HepG2 (cell line): Measurements from ENCODE around the gene KAT2A. TPM values are rescaled to one million over a fixed set of nuclear protein-coding genes. Genes with fewer than 3 reads are reported as not detected.

Source experiments
- AGO1 ChIP-seq: fragments of 200-400 bp; formaldehyde crosslinking; IDR thresholded peaks from 2 replicates; pipeline ENCODE4 v1.6.1; 2017; ENCODE audit warnings: mild to moderate bottlenecking, low read depth, low read length, moderate library complexity; ENCODE audit not compliant: poor library complexity, severe bottlenecking
- ARNT2 ChIP-seq: sonication (generic); formaldehyde crosslinking; IDR thresholded peaks from 2 replicates; pipeline ENCODE4 v1.8.0; 2022; ENCODE audit warnings: mild to moderate bottlenecking, low read depth, missing genetic modification reagents, moderate library complexity
- ELF3 ChIP-seq: IDR thresholded peaks from 2 replicates; pipeline ENCODE4 v1.6.1; 2016; ENCODE audit warnings: missing genetic modification reagents, missing compliant biosample characterization
- HNRNPK ChIP-seq: fragments of 200-400 bp; formaldehyde crosslinking; IDR thresholded peaks from 2 replicates; pipeline ENCODE4 v1.6.1; 2018; ENCODE audit warnings: low read length, low read depth, moderate library complexity, mild to moderate bottlenecking; ENCODE audit not compliant: poor library complexity, severe bottlenecking
- IRF2 ChIP-seq: IDR thresholded peaks from 2 replicates; pipeline ENCODE4 v1.6.1; 2018; ENCODE audit warnings: missing genetic modification reagents, missing compliant biosample characterization
- KLF9 ChIP-seq: IDR thresholded peaks from 2 replicates; pipeline ENCODE4 v1.6.1; 2016; ENCODE audit warnings: low read depth
- SALL1 ChIP-seq: sonication (generic); formaldehyde crosslinking; IDR thresholded peaks from 2 replicates; pipeline ENCODE4 v1.8.0; 2022; ENCODE audit warnings: mild to moderate bottlenecking, missing genetic modification reagents
- SMC3 ChIP-seq: IDR thresholded peaks from 2 replicates; pipeline ENCODE4 v1.6.1; 2011; ENCODE audit warnings: low read length, improper control_type of control experiment
- SUZ12 ChIP-seq: fragments of 150-350 bp; IDR thresholded peaks from 2 replicates; pipeline ENCODE4 v1.6.1; 2014; ENCODE audit warnings: low read depth, low read length
- ZC3H4 ChIP-seq: sonication (generic); formaldehyde crosslinking; IDR thresholded peaks from 2 replicates; pipeline ENCODE4 v1.4.0; 2020; ENCODE audit warnings: missing genetic modification reagents, borderline replicate concordance
- ZNF274 ChIP-seq: sonication (generic); formaldehyde crosslinking; IDR thresholded peaks from 2 replicates; pipeline ENCODE4 v1.5.1; 2020; ENCODE audit warnings: mild to moderate bottlenecking, missing genetic modification reagents
- ZNF331 ChIP-seq: sonication (generic); formaldehyde crosslinking; IDR thresholded peaks from 2 replicates; pipeline ENCODE4 v1.4.0; 2020; ENCODE audit warnings: missing genetic modification reagents
- ZNF335 ChIP-seq: sonication (generic); formaldehyde crosslinking; IDR thresholded peaks from 2 replicates; pipeline ENCODE4 v1.4.0; 2020; ENCODE audit warnings: missing genetic modification reagents
- ZNF496 ChIP-seq: sonication (generic); formaldehyde crosslinking; IDR thresholded peaks from 2 replicates; pipeline ENCODE4 v1.8.1; 2023; ENCODE audit warnings: mild to moderate bottlenecking, moderate library complexity, missing genetic modification reagents; ENCODE audit not compliant: insufficient replicate concordance
- ZNF713 ChIP-seq: sonication (generic); formaldehyde crosslinking; IDR thresholded peaks from 2 replicates; pipeline ENCODE4 v1.4.0; 2020; ENCODE audit warnings: mild to moderate bottlenecking, missing genetic modification reagents
- ZNF788 ChIP-seq: sonication (generic); formaldehyde crosslinking; IDR thresholded peaks from 2 replicates; pipeline ENCODE4 v1.5.0; 2020; ENCODE audit warnings: mild to moderate bottlenecking, missing genetic modification reagents, borderline replicate concordance
- ZNF891 ChIP-seq: sonication (generic); formaldehyde crosslinking; IDR thresholded peaks from 2 replicates; pipeline ENCODE4 v1.5.0; 2020; ENCODE audit warnings: mild to moderate bottlenecking, missing genetic modification reagents
- polyA plus RNA-seq, 8 experiments: library from polyadenylated mRNA; depleted of rRNA in 3 of 8; stranded (reverse) in 7 of 8; unstranded in 1 of 8; fragments of >200 nt; fragmentation: Illumina TruSeq in 4 of 8; extraction: Trizol in 4 of 8; gene quantifications; 2 replicates each; pipeline versions ENCODE4 v1.2.1 to v1.2.3, GENCODE V29; 2011 to 2016; ENCODE audit warnings: low read depth in 4 of 8, missing spikeins in 1 of 8, mixed read lengths in 1 of 8; ENCODE audit not compliant: insufficient read depth in 1 of 8
- total RNA-seq, 5 experiments: library from RNA; depleted of rRNA; stranded (reverse); fragments of >200 nt; fragmentation: Illumina TruSeq; extraction: Trizol; gene quantifications; 2 replicates each; pipeline ENCODE4 v1.2.3, GENCODE V29; 2016; ENCODE audit warnings: low read depth in 1 of 5
- TF ChIP-seq, protein P1 (sequence below): sonication (generic); formaldehyde crosslinking; IDR thresholded peaks from 2 replicates; pipeline ENCODE4 v1.5.0; 2020; ENCODE audit warnings: mild to moderate bottlenecking, missing genetic modification reagents
- TF ChIP-seq, protein P2 (sequence below): IDR thresholded peaks from 2 replicates; pipeline ENCODE4 v1.6.1; 2016; ENCODE audit warnings: mild to moderate bottlenecking
- TF ChIP-seq, protein P3 (sequence below): sonication (generic); formaldehyde crosslinking; IDR thresholded peaks from 2 replicates; pipeline ENCODE4 v1.4.0; 2020; ENCODE audit warnings: missing genetic modification reagents; ENCODE audit errors: not compliant biosample characterization
- TF ChIP-seq, protein P4 (sequence below): sonication (generic); formaldehyde crosslinking; IDR thresholded peaks from 2 replicates; pipeline ENCODE4 v1.4.0; 2020; ENCODE audit warnings: mild to moderate bottlenecking, missing genetic modification reagents
- TF ChIP-seq, protein P5 (sequence below): sonication (generic); formaldehyde crosslinking; IDR thresholded peaks from 2 replicates; pipeline ENCODE4 v1.5.0; 2020; ENCODE audit warnings: missing genetic modification reagents

Gene KAT2A
- total and polyA plus RNA-seq, 2 of the 13 experiments (the other 11 are each of a cell fraction or from before 2014, with no cell fraction given) = 29.1 to 90.4 TPM

DNA sequence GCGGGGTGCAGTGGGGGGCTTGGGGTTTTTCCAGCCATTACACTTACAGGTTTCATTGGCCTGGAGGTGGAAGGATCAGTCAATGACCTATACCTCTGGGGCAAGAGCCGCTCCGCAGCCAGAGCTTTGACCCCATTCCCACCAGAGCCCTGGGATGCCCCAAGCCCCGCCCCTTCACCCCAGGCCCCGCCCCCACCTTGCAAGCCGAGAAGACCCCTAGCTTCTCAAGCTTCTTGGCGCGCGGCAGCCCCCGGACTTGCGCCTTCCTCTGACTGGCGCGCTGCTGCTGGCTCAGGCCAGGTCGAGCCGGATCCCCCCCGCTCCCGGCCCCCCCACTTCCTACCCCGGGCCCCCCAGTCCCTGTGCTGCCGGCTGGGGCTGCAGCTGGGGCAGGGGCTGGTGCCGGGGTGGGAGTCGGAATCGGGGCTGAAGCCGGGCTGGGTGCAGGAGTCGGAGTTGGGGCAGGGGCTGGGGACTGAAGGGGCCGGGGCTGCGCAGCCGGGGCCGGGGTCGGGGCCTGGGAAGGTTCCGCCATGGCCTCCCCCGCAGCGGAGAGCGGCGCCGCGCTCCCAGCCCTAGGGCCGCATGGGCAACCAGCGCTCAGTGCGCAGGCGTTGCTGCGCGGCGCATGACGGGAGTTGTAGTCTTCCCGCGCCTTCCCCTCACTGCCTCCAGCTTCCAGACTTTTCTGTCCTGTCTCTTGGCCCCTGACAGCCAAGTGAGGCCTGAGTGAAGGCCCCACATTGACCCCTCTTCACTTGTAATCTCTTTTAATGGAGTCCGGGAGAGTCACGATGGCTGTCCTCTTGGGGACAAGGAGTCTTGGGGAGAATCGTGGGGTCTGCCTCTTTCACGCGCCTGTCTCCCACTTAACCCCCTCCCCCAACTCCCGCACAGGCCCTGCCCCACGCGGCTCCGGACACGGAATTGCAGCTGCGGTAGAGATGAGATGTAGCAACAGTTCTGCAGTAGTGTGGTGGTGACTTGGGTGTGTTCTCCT lies at the start of gene KAT2A (continued):
- TF ChIP-seq, protein P1, sequence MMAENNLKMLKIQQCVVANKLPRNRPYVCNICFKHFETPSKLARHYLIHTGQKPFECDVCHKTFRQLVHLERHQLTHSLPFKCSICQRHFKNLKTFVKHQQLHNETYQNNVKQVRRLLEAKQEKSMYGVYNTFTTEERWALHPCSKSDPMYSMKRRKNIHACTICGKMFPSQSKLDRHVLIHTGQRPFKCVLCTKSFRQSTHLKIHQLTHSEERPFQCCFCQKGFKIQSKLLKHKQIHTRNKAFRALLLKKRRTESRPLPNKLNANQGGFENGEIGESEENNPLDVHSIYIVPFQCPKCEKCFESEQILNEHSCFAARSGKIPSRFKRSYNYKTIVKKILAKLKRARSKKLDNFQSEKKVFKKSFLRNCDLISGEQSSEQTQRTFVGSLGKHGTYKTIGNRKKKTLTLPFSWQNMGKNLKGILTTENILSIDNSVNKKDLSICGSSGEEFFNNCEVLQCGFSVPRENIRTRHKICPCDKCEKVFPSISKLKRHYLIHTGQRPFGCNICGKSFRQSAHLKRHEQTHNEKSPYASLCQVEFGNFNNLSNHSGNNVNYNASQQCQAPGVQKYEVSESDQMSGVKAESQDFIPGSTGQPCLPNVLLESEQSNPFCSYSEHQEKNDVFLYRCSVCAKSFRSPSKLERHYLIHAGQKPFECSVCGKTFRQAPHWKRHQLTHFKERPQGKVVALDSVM = no peak
- peak; percentile 46; the same call in 1 of the 2 replicates for TF ChIP-seq ZNF331 (CRISPR knock-in tag)
- TF ChIP-seq ZNF713 (CRISPR knock-in tag) = 0 out of 2 replicates have a peak, but pooled peaks have one; percentile 32
- 0 out of 2 replicates have a peak, but pooled peaks have one; percentile 36 for TF ChIP-seq ZNF335
- TF ChIP-seq KLF9 (CRISPR knock-in tag) = peak; percentile 28; the same call in 1 of the 2 replicates
- TF ChIP-seq SMC3 = no peak
- TF ChIP-seq ELF3 (CRISPR knock-in tag) = peak; percentile 29; the same call in 1 of the 2 replicates
- TF ChIP-seq, protein P2, sequence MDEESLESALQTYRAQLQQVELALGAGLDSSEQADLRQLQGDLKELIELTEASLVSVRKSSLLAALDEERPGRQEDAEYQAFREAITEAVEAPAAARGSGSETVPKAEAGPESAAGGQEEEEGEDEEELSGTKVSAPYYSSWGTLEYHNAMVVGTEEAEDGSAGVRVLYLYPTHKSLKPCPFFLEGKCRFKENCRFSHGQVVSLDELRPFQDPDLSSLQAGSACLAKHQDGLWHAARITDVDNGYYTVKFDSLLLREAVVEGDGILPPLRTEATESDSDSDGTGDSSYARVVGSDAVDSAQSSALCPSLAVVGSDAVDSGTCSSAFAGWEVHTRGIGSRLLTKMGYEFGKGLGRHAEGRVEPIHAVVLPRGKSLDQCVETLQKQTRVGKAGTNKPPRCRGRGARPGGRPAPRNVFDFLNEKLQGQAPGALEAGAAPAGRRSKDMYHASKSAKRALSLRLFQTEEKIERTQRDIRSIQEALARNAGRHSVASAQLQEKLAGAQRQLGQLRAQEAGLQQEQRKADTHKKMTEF = peak; percentile 55; the same call in 1 of the 2 replicates
- TF ChIP-seq, protein P3, sequence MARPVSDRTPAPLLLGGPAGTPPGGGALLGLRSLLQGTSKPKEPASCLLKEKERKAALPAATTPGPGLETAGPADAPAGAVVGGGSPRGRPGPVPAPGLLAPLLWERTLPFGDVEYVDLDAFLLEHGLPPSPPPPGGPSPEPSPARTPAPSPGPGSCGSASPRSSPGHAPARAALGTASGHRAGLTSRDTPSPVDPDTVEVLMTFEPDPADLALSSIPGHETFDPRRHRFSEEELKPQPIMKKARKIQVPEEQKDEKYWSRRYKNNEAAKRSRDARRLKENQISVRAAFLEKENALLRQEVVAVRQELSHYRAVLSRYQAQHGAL (CRISPR knock-in tag) = no peak
- TF ChIP-seq SALL1 (CRISPR knock-in tag) = peak; percentile 57
- TF ChIP-seq HNRNPK = peak; percentile 63
- TF ChIP-seq IRF2 = peak; percentile 91
- peak; percentile 57; the same call in 1 of the 2 replicates for TF ChIP-seq ZNF891
- TF ChIP-seq ZNF274 = peak; percentile 61; the same call in 1 of the 2 replicates
- no peak for TF ChIP-seq ZNF496 (CRISPR knock-in tag)
- TF ChIP-seq AGO1 = peak; percentile 8
- TF ChIP-seq, protein P4, sequence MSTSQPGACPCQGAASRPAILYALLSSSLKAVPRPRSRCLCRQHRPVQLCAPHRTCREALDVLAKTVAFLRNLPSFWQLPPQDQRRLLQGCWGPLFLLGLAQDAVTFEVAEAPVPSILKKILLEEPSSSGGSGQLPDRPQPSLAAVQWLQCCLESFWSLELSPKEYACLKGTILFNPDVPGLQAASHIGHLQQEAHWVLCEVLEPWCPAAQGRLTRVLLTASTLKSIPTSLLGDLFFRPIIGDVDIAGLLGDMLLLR (CRISPR knock-in tag) = peak; percentile 68; the same call in 1 of the 2 replicates
- peak; percentile 86; the same call in 1 of the 2 replicates for TF ChIP-seq ZNF788 (CRISPR knock-in tag)
- TF ChIP-seq ARNT2 = peak; percentile 50; the same call in 1 of the 2 replicates
- TF ChIP-seq ZC3H4 (CRISPR knock-in tag) = no peak
- TF ChIP-seq, protein P5, sequence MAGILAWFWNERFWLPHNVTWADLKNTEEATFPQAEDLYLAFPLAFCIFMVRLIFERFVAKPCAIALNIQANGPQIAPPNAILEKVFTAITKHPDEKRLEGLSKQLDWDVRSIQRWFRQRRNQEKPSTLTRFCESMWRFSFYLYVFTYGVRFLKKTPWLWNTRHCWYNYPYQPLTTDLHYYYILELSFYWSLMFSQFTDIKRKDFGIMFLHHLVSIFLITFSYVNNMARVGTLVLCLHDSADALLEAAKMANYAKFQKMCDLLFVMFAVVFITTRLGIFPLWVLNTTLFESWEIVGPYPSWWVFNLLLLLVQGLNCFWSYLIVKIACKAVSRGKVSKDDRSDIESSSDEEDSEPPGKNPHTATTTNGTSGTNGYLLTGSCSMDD (CRISPR knock-in tag) = no peak
- TF ChIP-seq SUZ12 = peak; percentile 88
